Measurements from ENCODE around the gene MAU2. TPM values are rescaled to one million over a fixed set of nuclear protein-coding genes. Genes with fewer than 3 reads are reported as not detected.

MAU2 gene
- total and polyA plus RNA-seq, 3 donors from 2014 or later = 77.2 to 151 (median 143) TPM

DNA sequence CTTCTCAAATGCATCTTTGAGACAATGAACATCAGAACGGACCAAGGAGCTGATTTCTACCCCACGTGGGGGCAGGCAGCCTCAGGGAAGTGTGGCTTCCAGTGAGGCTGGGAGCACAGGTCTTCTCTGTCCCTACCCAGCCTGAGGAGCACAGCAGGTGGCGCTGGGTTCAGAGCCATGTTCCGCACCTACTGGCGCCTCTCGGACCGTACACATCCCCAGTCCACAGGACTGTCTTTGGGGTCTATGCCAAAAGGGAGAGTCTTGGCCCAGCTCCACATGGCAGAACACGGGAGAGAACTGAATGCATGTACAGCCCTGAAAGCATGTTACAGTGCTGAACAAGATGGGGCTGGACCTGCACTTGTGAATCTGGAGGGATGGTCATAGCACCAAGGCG is 22.9 kb upstream of the MAU2 start:
- no peaks in the 10 kb centered on the region for H3K9me3 ChIP-seq
- no peaks in the 10 kb centered on the region for H3K36me3 ChIP-seq (ENCODE audit: low read depth, missing control alignments)
- no peaks in the 10 kb centered on the region for H3K27me3 ChIP-seq
- no peak overlapping the region for H3K27ac ChIP-seq
- TF ChIP-seq, protein P1, sequence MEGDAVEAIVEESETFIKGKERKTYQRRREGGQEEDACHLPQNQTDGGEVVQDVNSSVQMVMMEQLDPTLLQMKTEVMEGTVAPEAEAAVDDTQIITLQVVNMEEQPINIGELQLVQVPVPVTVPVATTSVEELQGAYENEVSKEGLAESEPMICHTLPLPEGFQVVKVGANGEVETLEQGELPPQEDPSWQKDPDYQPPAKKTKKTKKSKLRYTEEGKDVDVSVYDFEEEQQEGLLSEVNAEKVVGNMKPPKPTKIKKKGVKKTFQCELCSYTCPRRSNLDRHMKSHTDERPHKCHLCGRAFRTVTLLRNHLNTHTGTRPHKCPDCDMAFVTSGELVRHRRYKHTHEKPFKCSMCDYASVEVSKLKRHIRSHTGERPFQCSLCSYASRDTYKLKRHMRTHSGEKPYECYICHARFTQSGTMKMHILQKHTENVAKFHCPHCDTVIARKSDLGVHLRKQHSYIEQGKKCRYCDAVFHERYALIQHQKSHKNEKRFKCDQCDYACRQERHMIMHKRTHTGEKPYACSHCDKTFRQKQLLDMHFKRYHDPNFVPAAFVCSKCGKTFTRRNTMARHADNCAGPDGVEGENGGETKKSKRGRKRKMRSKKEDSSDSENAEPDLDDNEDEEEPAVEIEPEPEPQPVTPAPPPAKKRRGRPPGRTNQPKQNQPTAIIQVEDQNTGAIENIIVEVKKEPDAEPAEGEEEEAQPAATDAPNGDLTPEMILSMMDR (IDR thresholded peaks at IDR 0.05) = no peak
- no peak for TF ChIP-seq POLR2A (IDR thresholded peaks at IDR 0.05)
- no peak overlapping the region for H3K4me3 ChIP-seq
- no peaks in the 10 kb centered on the region for H3K4me1 ChIP-seq
- DNase-seq = peak; percentile 29
- 54 to 68% methylated on average over 8 to 9 of the region's 9 CpGs for WGBS, 2 donors
- intact Hi-C loops (cut with DNase I; ENCODE audit: low total_unique reads) = no loop called here

DNA sequence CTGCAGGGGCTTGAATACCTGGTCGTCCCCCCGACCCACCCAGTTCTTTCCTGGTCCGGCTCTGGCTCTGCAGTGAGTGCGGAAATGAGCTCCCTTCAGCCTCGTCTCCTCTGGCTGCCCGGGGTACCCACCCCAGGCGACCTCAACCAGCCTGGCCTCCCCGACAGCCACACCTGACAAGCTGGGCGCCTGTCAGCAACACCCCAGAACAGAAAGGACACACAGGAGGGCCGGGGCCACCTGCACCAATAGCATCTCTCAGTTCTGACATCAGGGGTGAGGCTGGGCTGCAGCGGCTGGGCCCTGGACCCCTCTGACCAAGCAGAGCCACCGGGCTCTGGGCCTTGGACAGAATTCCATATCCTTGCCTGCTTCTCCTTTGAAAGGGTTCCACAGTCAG is 20.0 kb upstream of the MAU2 start:
- DNase-seq = no peak
- 94 to 99% methylated on average over 12 of the region's 12 CpGs for WGBS, 2 donors
- intact Hi-C loops (cut with DNase I; ENCODE audit: low total_unique reads) = no loop called here
- Histone ChIP-seq H3K36me3 (ENCODE audit: low read depth, missing control alignments) (no peaks in the 10 kb centered on the region), H3K27me3 (no peaks in the 10 kb centered on the region), H3K27ac (no peak overlapping the region), H3K4me1 (no peaks in the 10 kb centered on the region), H3K4me3 (no peak overlapping the region), H3K9me3 (no peaks in the 10 kb centered on the region)
- TF ChIP-seq POLR2A (IDR thresholded peaks at IDR 0.05) = no peak
- TF ChIP-seq, protein P1 (IDR thresholded peaks at IDR 0.05) = no peak

DNA sequence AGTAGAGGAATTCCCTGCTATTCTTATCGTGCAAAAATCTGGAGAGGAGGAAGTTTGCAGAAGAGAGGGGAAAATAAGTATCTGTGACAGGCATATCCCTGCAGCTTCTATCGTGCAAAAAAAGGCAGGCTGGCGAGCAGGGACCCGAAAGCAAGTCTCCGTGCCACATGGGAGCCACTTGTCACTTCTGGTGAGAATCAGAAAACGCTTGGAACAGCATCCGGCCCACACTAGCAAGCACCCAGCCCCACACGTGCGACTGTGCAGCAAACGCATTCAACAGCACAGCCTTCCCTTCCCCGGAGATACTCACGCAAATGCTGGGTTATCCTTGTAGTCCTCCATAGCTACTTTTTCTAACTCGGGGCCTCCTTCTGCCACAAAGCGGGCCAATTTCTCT is 17.2 kb upstream of the MAU2 start:
- Histone ChIP-seq H3K27ac (no peak overlapping the region), H3K27me3 (no peaks in the 10 kb centered on the region), H3K36me3 (ENCODE audit: low read depth, missing control alignments) (no peaks in the 10 kb centered on the region), H3K4me3 (no peak overlapping the region), H3K4me1 (no peaks in the 10 kb centered on the region), H3K9me3 (no peaks in the 10 kb centered on the region)
- TF ChIP-seq, protein P1 (IDR thresholded peaks at IDR 0.05) = no peak
- no peak for TF ChIP-seq POLR2A (IDR thresholded peaks at IDR 0.05)
- 89 to 93% methylated on average over 14 of the region's 14 CpGs for WGBS, 2 donors
- no peak for DNase-seq
- intact Hi-C loops (cut with DNase I; ENCODE audit: low total_unique reads) = no loop called here

DNA sequence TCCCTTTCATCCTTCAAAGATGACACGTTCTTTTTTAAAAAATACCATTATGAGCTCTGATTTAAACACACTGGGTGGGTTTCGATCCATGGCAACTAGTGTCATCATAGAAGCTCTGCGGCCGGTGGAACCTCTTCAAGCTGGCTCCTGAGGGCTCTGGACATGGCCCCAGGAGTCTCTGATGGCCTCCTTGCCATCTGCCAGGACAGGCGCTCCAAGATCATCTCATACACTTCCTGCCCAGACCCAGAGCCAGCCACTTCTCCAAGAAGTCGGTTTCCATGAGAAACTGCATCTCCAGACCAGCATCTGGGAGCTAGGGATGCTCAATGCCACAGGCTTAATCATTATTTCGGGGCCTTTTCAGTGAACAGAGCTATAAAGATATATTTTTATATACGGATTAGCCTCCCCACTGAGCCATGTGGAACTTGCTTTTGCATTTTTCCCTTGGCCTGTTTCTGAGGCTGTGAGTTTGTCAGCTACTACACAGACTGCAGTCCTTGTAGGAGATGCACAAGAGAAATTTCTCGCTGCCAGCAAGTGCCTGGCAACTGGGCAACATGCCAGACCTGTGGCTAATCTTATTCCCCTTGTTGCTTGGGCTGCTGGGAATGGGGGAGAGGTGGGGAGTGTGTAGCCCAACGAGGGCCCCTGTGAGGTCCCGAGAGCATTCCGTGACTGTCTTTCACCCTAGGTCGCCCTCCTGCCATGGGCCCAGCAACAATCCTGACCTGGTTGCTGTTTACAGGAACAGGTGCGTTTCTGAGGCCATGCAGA is 16.3 kb upstream of the MAU2 start:
- Histone ChIP-seq H3K27me3 (no peaks in the 10 kb centered on the region), H3K4me3 (no peak overlapping the region), H3K4me1 (no peaks in the 10 kb centered on the region), H3K9me3 (no peaks in the 10 kb centered on the region), H3K27ac (no peak overlapping the region), H3K36me3 (ENCODE audit: low read depth, missing control alignments) (no peaks in the 10 kb centered on the region)
- WGBS, 2 donors = 79 to 80% methylated on average over 10 to 14 of the region's 14 CpGs
- TF ChIP-seq, protein P1 (IDR thresholded peaks at IDR 0.05) = no peak
- TF ChIP-seq POLR2A (IDR thresholded peaks at IDR 0.05) = no peak
- peak; percentile 41 for DNase-seq
- intact Hi-C loops (cut with DNase I; ENCODE audit: low total_unique reads) = no loop called here

DNA sequence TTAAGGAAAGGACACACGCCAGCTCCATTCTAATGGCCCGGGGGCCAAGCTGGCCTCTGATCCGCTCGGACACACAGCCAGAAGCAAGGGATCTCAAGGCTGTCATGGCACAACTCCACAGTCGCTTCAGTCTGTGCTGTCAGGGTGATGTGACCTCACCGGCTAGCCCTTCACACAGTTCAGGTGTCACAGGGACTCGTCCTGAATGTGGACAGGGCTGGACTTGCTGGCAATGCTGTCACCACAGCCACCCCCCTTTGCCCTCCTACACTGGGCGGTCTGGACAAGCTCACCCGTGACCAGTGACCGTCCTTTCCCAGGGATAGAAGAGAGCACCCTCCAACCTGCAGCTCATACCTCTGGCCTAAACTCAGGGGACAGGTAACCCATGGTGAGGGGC is 15.6 kb upstream of the MAU2 start:
- no peaks in the 10 kb centered on the region for H3K36me3 ChIP-seq (ENCODE audit: low read depth, missing control alignments)
- no peak for DNase-seq

More for the DNA sequence above, 15.6 kb upstream of the MAU2 start:
- H3K9me3 ChIP-seq = no peaks in the 10 kb centered on the region
- intact Hi-C loops (cut with DNase I; ENCODE audit: low total_unique reads) = no loop called here
- H3K4me3 ChIP-seq = no peak overlapping the region
- no peak for TF ChIP-seq POLR2A (IDR thresholded peaks at IDR 0.05)
- TF ChIP-seq, protein P1 (IDR thresholded peaks at IDR 0.05) = no peak
- H3K4me1 ChIP-seq = no peaks in the 10 kb centered on the region
- H3K27me3 ChIP-seq = no peaks in the 10 kb centered on the region
- no peak overlapping the region for H3K27ac ChIP-seq
- WGBS, 2 donors = 91 to 95% methylated on average over 4 to 10 of the region's 10 CpGs

Measured in testis (tissue), 3 donors.